HepG2 (cell line): ENCODE measurements around the gene TUT1. TPM values are rescaled to one million over a fixed set of nuclear protein-coding genes. Genes with fewer than 3 reads are reported as not detected.

Experiments used
- BCL6 ChIP-seq: IDR thresholded peaks from 2 replicates; pipeline ENCODE4 v1.6.1; 2016; ENCODE audit warnings: missing genetic modification reagents, missing compliant biosample characterization
- FOXK1 ChIP-seq: sonication (generic); formaldehyde crosslinking; IDR thresholded peaks from 2 replicates; pipeline ENCODE4 v1.4.0; 2020; ENCODE audit warnings: low read depth, missing genetic modification reagents, borderline replicate concordance
- HOXA7 ChIP-seq: sonication (generic); formaldehyde crosslinking; IDR thresholded peaks from 2 replicates; pipeline ENCODE4 v1.8.1; 2022; ENCODE audit warnings: mild to moderate bottlenecking, missing genetic modification reagents, moderate library complexity
- MED8 ChIP-seq: sonication (generic); formaldehyde crosslinking; IDR thresholded peaks from 2 replicates; pipeline ENCODE4 v1.8.1; 2023; ENCODE audit warnings: mild to moderate bottlenecking, missing genetic modification reagents; ENCODE audit not compliant: insufficient replicate concordance
- PHF20 ChIP-seq: sonication (generic); formaldehyde crosslinking; IDR thresholded peaks from 2 replicates; pipeline ENCODE4 v1.5.0; 2020; ENCODE audit warnings: mild to moderate bottlenecking, missing genetic modification reagents
- RXRB ChIP-seq: IDR thresholded peaks from 2 replicates; pipeline ENCODE4 v1.6.1; 2016; ENCODE audit warnings: borderline replicate concordance, missing genetic modification reagents, missing compliant biosample characterization
- SIX1 ChIP-seq: sonication (generic); formaldehyde crosslinking; IDR thresholded peaks from 2 replicates; pipeline ENCODE4 v1.4.0; 2020; ENCODE audit warnings: missing genetic modification reagents, borderline replicate concordance
- SMARCC2 ChIP-seq: fragments of 450-650 bp; IDR thresholded peaks from 2 replicates; pipeline ENCODE4 v1.6.1; 2017; ENCODE audit warnings: antibody characterized with exemption, mild to moderate bottlenecking
- SMC3 ChIP-seq: IDR thresholded peaks from 2 replicates; pipeline ENCODE4 v1.6.1; 2011; ENCODE audit warnings: low read length, improper control_type of control experiment
- SNAI1 ChIP-seq: sonication (generic); formaldehyde crosslinking; IDR thresholded peaks from 2 replicates; pipeline ENCODE4 v1.5.0; 2020; ENCODE audit warnings: mild to moderate bottlenecking, missing genetic modification reagents, borderline replicate concordance
- SOX13 ChIP-seq, 3 experiments: fragments of 450-650 bp in 1 of 3; sonication (generic) in 1 of 3; formaldehyde crosslinking in 1 of 3; IDR thresholded peaks in 2 of 3; conservative IDR thresholded peaks in 1 of 3; 2 replicates each; pipeline versions ENCODE4 v1.5.0 to v1.6.1; 2016 to 2020; ENCODE audit warnings: antibody characterized with exemption in 1 of 3, mild to moderate bottlenecking in 1 of 3, missing compliant biosample characterization in 1 of 3, missing genetic modification reagents in 1 of 3, moderate library complexity in 1 of 3
- SP5 ChIP-seq: IDR thresholded peaks from 2 replicates; pipeline ENCODE4 v1.6.1; 2016; ENCODE audit warnings: low read depth, borderline replicate concordance
- YEATS2 ChIP-seq: sonication (generic); formaldehyde crosslinking; IDR thresholded peaks from 2 replicates; pipeline ENCODE4 v1.4.0; 2020; ENCODE audit warnings: missing genetic modification reagents, borderline replicate concordance
- ZBTB38 ChIP-seq: sonication (generic); formaldehyde crosslinking; IDR thresholded peaks from 2 replicates; pipeline ENCODE4 v1.5.1; 2020; ENCODE audit warnings: mild to moderate bottlenecking, missing genetic modification reagents
- ZNF17 ChIP-seq: sonication (generic); formaldehyde crosslinking; IDR thresholded peaks from 2 replicates; pipeline ENCODE4 v1.5.0; 2020; ENCODE audit warnings: mild to moderate bottlenecking, missing genetic modification reagents
- ZNF44 ChIP-seq: sonication (generic); formaldehyde crosslinking; IDR thresholded peaks from 2 replicates; pipeline ENCODE4 v1.5.1; 2020; ENCODE audit warnings: mild to moderate bottlenecking, missing genetic modification reagents
- ZNF510 ChIP-seq: sonication (generic); formaldehyde crosslinking; IDR thresholded peaks from 2 replicates; pipeline ENCODE4 v1.4.0; 2020; ENCODE audit warnings: low read depth, mild to moderate bottlenecking, missing genetic modification reagents
- ZNF512 ChIP-seq: sonication (generic); formaldehyde crosslinking; IDR thresholded peaks from 2 replicates; pipeline ENCODE4 v1.4.0; 2020; ENCODE audit warnings: mild to moderate bottlenecking, missing genetic modification reagents
- ZNF549 ChIP-seq: sonication (generic); formaldehyde crosslinking; IDR thresholded peaks from 2 replicates; pipeline ENCODE4 v1.5.0; 2020; ENCODE audit warnings: missing genetic modification reagents
- ZNF572 ChIP-seq: sonication (generic); formaldehyde crosslinking; IDR thresholded peaks from 2 replicates; pipeline ENCODE4 v1.5.1; 2020; ENCODE audit warnings: mild to moderate bottlenecking, missing genetic modification reagents
- ZNF678 ChIP-seq: sonication (generic); formaldehyde crosslinking; IDR thresholded peaks from 2 replicates; pipeline ENCODE4 v1.4.0; 2020; ENCODE audit warnings: mild to moderate bottlenecking, missing genetic modification reagents
- ZNF746 ChIP-seq: sonication (generic); formaldehyde crosslinking; IDR thresholded peaks from 2 replicates; pipeline ENCODE4 v1.8.0; 2022; ENCODE audit warnings: mild to moderate bottlenecking, missing genetic modification reagents
- ZNF781 ChIP-seq: sonication (generic); formaldehyde crosslinking; IDR thresholded peaks from 2 replicates; pipeline ENCODE4 v1.5.1; 2020; ENCODE audit warnings: borderline replicate concordance, mild to moderate bottlenecking, missing genetic modification reagents; ENCODE audit errors: not compliant biosample characterization
- ZXDC ChIP-seq: sonication (generic); formaldehyde crosslinking; IDR thresholded peaks from 2 replicates; pipeline ENCODE4 v1.5.0; 2020; ENCODE audit warnings: mild to moderate bottlenecking, missing genetic modification reagents
- polyA plus RNA-seq, 8 experiments: library from polyadenylated mRNA; depleted of rRNA in 3 of 8; stranded (reverse) in 7 of 8; unstranded in 1 of 8; fragments of >200 nt; fragmentation: Illumina TruSeq in 4 of 8; extraction: Trizol in 4 of 8; gene quantifications; 2 replicates each; pipeline versions ENCODE4 v1.2.1 to v1.2.3, GENCODE V29; 2011 to 2016; ENCODE audit warnings: low read depth in 4 of 8, missing spikeins in 1 of 8, mixed read lengths in 1 of 8; ENCODE audit not compliant: insufficient read depth in 1 of 8
- total RNA-seq, 5 experiments: library from RNA; depleted of rRNA; stranded (reverse); fragments of >200 nt; fragmentation: Illumina TruSeq; extraction: Trizol; gene quantifications; 2 replicates each; pipeline ENCODE4 v1.2.3, GENCODE V29; 2016; ENCODE audit warnings: low read depth in 1 of 5
- TF ChIP-seq, protein P1 (sequence below): IDR thresholded peaks from 2 replicates; pipeline ENCODE4 v1.6.1; 2018; ENCODE audit warnings: missing genetic modification reagents, mild to moderate bottlenecking, missing compliant biosample characterization

TUT1 gene
- total and polyA plus RNA-seq, 2 of the 13 experiments (the other 11 are each of a cell fraction or from before 2014, with no cell fraction given): 9.7 to 14.3 TPM

DNA sequence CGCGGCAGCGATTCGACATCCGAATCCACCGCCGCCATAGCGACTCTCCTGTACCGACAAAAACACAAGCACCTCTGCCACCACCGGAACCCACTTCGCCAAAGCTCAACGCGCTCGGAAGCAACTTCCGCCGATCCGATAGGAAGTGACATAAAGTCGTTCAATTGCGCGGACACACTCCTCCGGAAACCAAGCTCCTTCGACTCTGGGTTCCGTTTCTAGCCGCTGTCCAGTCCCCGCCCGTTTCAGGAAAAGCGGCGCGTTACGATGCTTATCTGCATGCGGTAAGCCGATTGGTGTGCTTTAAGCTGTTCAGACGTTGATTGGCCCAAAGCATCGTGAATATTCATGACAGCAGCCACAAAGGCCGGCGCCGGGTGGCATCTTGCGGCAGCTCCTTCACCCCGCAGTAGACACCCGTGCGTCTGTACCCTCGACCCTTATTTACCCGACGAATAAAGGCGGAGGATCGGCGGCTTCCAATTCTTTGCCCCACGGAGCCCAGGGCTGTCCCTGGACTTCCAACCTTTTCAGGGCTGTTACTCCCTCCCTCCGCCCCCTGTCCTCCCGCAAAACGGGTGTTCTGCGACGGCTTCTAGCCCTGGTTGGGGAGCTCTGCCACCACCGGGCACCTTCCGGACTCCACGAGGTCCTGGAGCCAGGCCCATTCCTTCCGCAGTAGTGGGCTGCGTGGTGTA, at the start of gene TUT1 (continued):
- TF ChIP-seq ZNF549 (CRISPR knock-in tag) (no peak), ZBTB38 (CRISPR knock-in tag) (peak; percentile 97), SIX1 (CRISPR knock-in tag) (peak; percentile 7; the same call in 1 of the 2 replicates), ZNF510 (CRISPR knock-in tag) (no peak), FOXK1 (peak; percentile 98), BCL6 (CRISPR knock-in tag) (peak; percentile 55; the same call in 1 of the 2 replicates), ZNF781 (CRISPR knock-in tag) (peak; percentile 50), SNAI1 (CRISPR knock-in tag) (no peak), SOX13 (IDR thresholded peaks at IDR 0.05) (no peak), SOX13 (CRISPR knock-in tag; conservative IDR thresholded peaks at IDR 0.05 in 1 of 2, IDR thresholded peaks at IDR 0.05 in 1 of 2) (peak in 1 of 2 experiments; percentile 65; a peak in 2 of 4 replicates), SMC3 (no peak), ZNF17 (no peak), SMARCC2 (no peak), ZNF44 (CRISPR knock-in tag) (no peak), PHF20 (CRISPR knock-in tag) (peak; percentile 97), ZNF678 (CRISPR knock-in tag) (no peak), ZNF572 (0 out of 2 replicates have a peak, but pooled peaks have one; percentile 25), ZNF746 (CRISPR knock-in tag) (peak; percentile 63; the same call in 1 of the 2 replicates), YEATS2 (CRISPR knock-in tag) (peak; percentile 99), MED8 (CRISPR knock-in tag) (no peak), HOXA7 (CRISPR knock-in tag) (no peak), RXRB (CRISPR knock-in tag) (peak; percentile 80; the same call in 1 of the 2 replicates), ZXDC (CRISPR knock-in tag) (no peak; the same call in 1 of the 2 replicates), ZNF512 (CRISPR knock-in tag) (no peak), SP5 (CRISPR knock-in tag) (peak; percentile 54; the same call in 1 of the 2 replicates)
- TF ChIP-seq, protein P1, sequence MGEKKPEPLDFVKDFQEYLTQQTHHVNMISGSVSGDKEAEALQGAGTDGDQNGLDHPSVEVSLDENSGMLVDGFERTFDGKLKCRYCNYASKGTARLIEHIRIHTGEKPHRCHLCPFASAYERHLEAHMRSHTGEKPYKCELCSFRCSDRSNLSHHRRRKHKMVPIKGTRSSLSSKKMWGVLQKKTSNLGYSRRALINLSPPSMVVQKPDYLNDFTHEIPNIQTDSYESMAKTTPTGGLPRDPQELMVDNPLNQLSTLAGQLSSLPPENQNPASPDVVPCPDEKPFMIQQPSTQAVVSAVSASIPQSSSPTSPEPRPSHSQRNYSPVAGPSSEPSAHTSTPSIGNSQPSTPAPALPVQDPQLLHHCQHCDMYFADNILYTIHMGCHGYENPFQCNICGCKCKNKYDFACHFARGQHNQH: peak; percentile 90
